Measurements from ENCODE around the gene NDUFA8.

GRCh38 chr9:122186301-122186700, 26.7 kb upstream of the NDUFA8 start:
- TF ChIP-seq EZH2 (IDR thresholded peaks at IDR 0.05; ENCODE audit: low read length) (no peak), CTCF (optimal IDR thresholded peaks at IDR 0.05 in 1 of 3, IDR thresholded peaks at IDR 0.05 in 1 of 3, conservative IDR thresholded peaks at IDR 0.05 in 1 of 3; ENCODE audit: extremely low read depth in 1 of 3, insufficient read depth in 2 of 3, low read length in 3 of 3) (no peak)
